GM21526 (cell line): ENCODE results near the gene CNTNAP5.

Experiments
- ATAC-seq: cut with Tn5 transposase; IDR thresholded peaks from one replicate; pipeline ENCODE4 v1.9.1; 2021; ENCODE audit warnings: moderate library complexity; ENCODE audit not compliant: unreplicated experiment, low FRiP score

CNTNAP5 gene

GRCh38 chr2:124933883-124934282 lies 908.8 kb downstream of the CNTNAP5 start:
- ATAC-seq = no peak

GRCh38 chr2:124953921-124954320 lies 928.8 kb downstream of the CNTNAP5 start:
- no peak for ATAC-seq

- ATAC-seq = no peak
Observed at GRCh38 chr2:124959581-124959980, 934.5 kb downstream of the CNTNAP5 start.

- ATAC-seq = no peak
Observed at GRCh38 chr2:124961132-124961531, 936.0 kb downstream of the CNTNAP5 start.
